Measurements from ENCODE around the gene SGPL1. TPM values are rescaled to one million over a fixed set of nuclear protein-coding genes. Genes with fewer than 3 reads are reported as not detected.
A peak's percentile ranks its signal among the peaks of the same experiment; 100 is the strongest.
"Not testable (repeated sequence)": the region's sequence is repeated elsewhere in the genome, so short reads cannot be mapped to it uniquely, and the experiment has no call there.

SGPL1 gene
- polyA plus RNA-seq, 10 donors = 18.7 to 29.8 (median 22.6) TPM

GRCh38 chr10:70918851-70919530 lies 103.2 kb downstream of the SGPL1 start:
- DNase-seq = peak in 2 of 3 donors; percentile 13 to 67

- DNase-seq = not testable (repeated sequence)
These were observed 104.2 kb downstream of the SGPL1 start for GRCh38 chr10:70919906-70920305.

- DNase-seq = no peak
These were observed 104.8 kb downstream of the SGPL1 start for GRCh38 chr10:70920519-70920918.

GRCh38 chr10:70921285-70921684 lies 105.5 kb downstream of the SGPL1 start:
- no peak for DNase-seq

GRCh38 chr10:70923696-70924095 lies 107.9 kb downstream of the SGPL1 start:
- no peak for DNase-seq

GRCh38 chr10:70925377-70926225 lies 109.9 kb downstream of the SGPL1 start:
- DNase-seq = peak in 2 of 3 donors; percentile 44 to 70

GRCh38 chr10:70926226-70927000 lies 110.7 kb downstream of the SGPL1 start:
- no peak for DNase-seq

- DNase-seq = no peak
These were observed 111.6 kb downstream of the SGPL1 start for GRCh38 chr10:70927189-70927943.

- DNase-seq = no peak
These were observed 112.4 kb downstream of the SGPL1 start for GRCh38 chr10:70928140-70928539.

- no peak for DNase-seq
These were observed 114.7 kb downstream of the SGPL1 start for GRCh38 chr10:70930263-70931000.

Other genes starting within 250 kb of the SGPL1 start
- 1 to 10 TPM in 4 of 10 donors, under 1 TPM in 6; 0.38 to 2.2 (median 0.88) TPM for gene PRF1, start 213.2 kb upstream of the SGPL1 start, polyA plus RNA-seq (ENCODE audit: insufficient read length in 10 of 10)
- 10 to 100 TPM; 12.1 to 29.1 (median 16.7) TPM for gene ADAMTS14, start 143.4 kb upstream of the SGPL1 start, polyA plus RNA-seq (ENCODE audit: insufficient read length in 10 of 10)
- under 1 TPM in 2 of 10 donors, not detected in 8; 0.14 to 0.19 TPM for gene TBATA, start 30.6 kb upstream of the SGPL1 start, polyA plus RNA-seq (ENCODE audit: insufficient read length in 10 of 10)
- 10 to 100 TPM; 59.5 to 77.5 (median 70.0) TPM for gene PCBD1, start 72.6 kb downstream of the SGPL1 start, polyA plus RNA-seq (ENCODE audit: insufficient read length in 10 of 10)

Measured in muscle of back (tissue), 11 donors.